Neural crest cell (in vitro differentiated cells): Measurements from ENCODE around the gene OR8K5. TPM values are rescaled to one million over a fixed set of nuclear protein-coding genes. Genes with fewer than 3 reads are reported as not detected.

Experiments used
- DNase-seq: peaks from one replicate; pipeline ENCODE4 v3.0.0; 2021; ENCODE audit warnings: low read depth, mixed read lengths, low spot score
- H3K27ac Mint-ChIP-seq: one replicate; pipeline ENCODE4 v1.8.0; 2021; ENCODE audit warnings: mild to moderate bottlenecking, mixed read lengths; ENCODE audit not compliant: unreplicated experiment
- H3K27me3 Mint-ChIP-seq: 2 replicates; pipeline ENCODE4 v1.8.0; 2021; ENCODE audit warnings: low read depth, mild to moderate bottlenecking, mixed read lengths
- H3K36me3 Mint-ChIP-seq: 2 replicates; pipeline ENCODE4 v1.8.0; 2021; ENCODE audit warnings: low read depth, mild to moderate bottlenecking, mixed read lengths
- H3K4me1 Mint-ChIP-seq: 2 replicates; pipeline ENCODE4 v1.8.0; 2021; ENCODE audit warnings: mixed read lengths
- H3K4me3 Mint-ChIP-seq: one replicate; pipeline ENCODE4 v1.8.0; 2021; ENCODE audit warnings: mild to moderate bottlenecking, mixed read lengths
- H3K9me3 Mint-ChIP-seq: 2 replicates; pipeline ENCODE4 v1.8.0; 2021; ENCODE audit warnings: mixed read lengths
- total RNA-seq: library from RNA; stranded (reverse); gene quantifications from 2 replicates; pipeline ENCODE4 v1.2.1, GENCODE V29; 2021
- TF ChIP-seq, protein P1 (sequence below): fragments of 200-600 bp; sonication (generic); conservative IDR thresholded peaks from 2 replicates; pipeline ENCODE4 v1.5.0; 2021; ENCODE audit warnings: antibody characterized with exemption, mild to moderate bottlenecking

OR8K5 gene
- total RNA-seq, 1 donor from 2014 or later = not detected

DNA sequence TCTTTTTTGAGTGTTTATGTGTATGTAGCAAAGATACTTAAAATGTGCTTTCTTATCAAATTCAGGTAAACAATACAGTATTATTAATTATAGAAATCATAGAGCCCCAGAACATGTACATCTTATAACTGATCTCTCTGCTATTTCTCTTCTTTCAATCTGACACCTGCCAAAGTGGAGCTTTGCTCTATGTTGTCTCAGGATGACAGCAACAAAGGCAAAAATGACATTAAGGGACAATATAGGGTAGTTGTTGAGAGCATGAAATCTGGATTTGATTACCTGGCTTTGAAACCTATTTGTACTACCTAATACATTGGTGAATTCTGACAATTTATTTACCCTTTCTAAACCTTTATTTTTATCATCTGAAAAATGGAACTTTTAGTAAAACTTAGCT, 23.3 kb upstream of the OR8K5 start:
- H3K36me3 Mint-ChIP-seq = peaks cover 3% of the 10 kb centered on the region
- H3K9me3 Mint-ChIP-seq = peaks cover 3% of the 10 kb centered on the region
- no peak overlapping the region for H3K4me3 Mint-ChIP-seq
- H3K27ac Mint-ChIP-seq = no peak overlapping the region
- DNase-seq = no peak
- TF ChIP-seq, protein P1, sequence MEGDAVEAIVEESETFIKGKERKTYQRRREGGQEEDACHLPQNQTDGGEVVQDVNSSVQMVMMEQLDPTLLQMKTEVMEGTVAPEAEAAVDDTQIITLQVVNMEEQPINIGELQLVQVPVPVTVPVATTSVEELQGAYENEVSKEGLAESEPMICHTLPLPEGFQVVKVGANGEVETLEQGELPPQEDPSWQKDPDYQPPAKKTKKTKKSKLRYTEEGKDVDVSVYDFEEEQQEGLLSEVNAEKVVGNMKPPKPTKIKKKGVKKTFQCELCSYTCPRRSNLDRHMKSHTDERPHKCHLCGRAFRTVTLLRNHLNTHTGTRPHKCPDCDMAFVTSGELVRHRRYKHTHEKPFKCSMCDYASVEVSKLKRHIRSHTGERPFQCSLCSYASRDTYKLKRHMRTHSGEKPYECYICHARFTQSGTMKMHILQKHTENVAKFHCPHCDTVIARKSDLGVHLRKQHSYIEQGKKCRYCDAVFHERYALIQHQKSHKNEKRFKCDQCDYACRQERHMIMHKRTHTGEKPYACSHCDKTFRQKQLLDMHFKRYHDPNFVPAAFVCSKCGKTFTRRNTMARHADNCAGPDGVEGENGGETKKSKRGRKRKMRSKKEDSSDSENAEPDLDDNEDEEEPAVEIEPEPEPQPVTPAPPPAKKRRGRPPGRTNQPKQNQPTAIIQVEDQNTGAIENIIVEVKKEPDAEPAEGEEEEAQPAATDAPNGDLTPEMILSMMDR = no peak
- no peaks in the 10 kb centered on the region for H3K27me3 Mint-ChIP-seq
- no peaks in the 10 kb centered on the region for H3K4me1 Mint-ChIP-seq

DNA sequence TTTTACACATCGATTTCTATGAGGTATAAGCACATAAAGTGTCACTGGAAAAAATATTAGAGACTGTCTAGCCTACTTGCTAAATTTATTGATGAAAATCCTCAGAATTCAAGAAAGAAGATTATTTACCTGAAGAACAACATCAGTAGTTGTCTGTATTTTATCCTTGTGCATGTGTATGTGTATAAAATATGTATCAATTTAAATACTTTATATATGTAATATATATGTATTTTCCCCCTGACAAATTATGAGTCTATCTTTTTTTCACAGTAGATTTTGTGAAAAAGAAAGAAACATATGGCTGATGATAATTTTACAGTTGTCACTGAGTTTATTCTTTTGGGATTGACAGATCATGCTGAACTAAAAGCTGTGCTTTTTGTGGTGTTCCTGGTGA, 16.2 kb upstream of the OR8K5 start, which contains the start of gene OR5J2:
Gene OR5J2, plus strand, starts transcription at position 301 of the 400 bp plus-strand sequence. Its CDS starts 0 bp downstream, at position 301.
- H3K9me3 Mint-ChIP-seq = peaks cover 3% of the 10 kb centered on the region
- TF ChIP-seq, protein P1 = no peak
- H3K36me3 Mint-ChIP-seq = peaks cover 3% of the 10 kb centered on the region
- H3K27me3 Mint-ChIP-seq = no peaks in the 10 kb centered on the region
- no peak within 1 kb of the TSS for H3K27ac Mint-ChIP-seq
- H3K4me3 Mint-ChIP-seq = no peak within 1 kb of the TSS
- peaks cover 8% of the 10 kb centered on the region for H3K4me1 Mint-ChIP-seq
- DNase-seq = no peak

DNA sequence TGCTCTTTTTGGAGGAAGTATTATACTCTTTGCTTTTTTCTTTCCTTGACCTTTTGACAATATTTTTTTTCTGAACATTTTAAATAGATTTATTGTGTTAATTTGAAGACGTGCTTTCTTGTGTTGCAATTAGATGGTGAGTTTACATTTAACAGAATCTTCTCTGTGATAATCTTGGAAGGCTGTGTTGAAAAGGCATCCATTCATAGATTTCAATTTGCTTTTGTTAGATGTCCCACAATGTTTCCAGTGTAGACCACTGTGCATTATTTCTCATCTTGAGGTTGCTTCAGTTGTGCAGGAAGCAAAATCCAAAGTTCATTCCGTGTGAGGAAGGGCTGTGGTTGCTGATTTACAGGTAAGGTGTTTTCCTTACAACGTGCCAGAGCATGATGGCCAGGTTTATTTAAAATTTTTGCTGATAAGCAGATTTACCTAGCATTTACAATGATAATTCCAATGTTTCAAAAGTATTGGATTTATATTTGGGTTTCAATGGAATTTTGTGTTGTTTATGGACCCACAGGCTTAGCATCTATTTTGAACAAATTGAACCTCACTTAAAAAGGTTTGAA, 12.2 kb upstream of the OR8K5 start:
- Mint-ChIP-seq H3K27me3 (no peaks in the 10 kb centered on the region), H3K4me1 (peaks cover 8% of the 10 kb centered on the region), H3K27ac (peak overlapping the region; percentile 73), H3K9me3 (no peaks in the 10 kb centered on the region), H3K36me3 (no peaks in the 10 kb centered on the region), H3K4me3 (no peak overlapping the region)
- TF ChIP-seq, protein P1 = no peak
- no peak for DNase-seq

DNA sequence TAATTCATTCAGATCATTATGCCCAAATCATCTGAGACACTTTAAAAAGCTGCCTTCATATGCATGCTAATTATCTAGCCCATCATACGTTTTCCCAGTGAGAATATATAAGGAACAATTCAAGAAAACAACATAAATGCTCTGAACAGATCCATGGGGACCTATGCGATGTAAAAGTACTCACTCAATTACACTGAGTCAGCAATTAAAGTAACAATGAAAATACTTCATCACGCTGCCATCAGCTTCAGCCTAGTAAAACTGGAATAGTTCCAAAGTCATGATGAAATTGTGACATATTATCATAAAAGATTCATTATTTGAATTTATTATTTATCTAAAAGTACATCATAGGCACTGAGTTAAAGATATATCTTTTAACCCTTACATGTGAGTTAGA, 3.7 kb upstream of the OR8K5 start:
- no peaks in the 10 kb centered on the region for H3K36me3 Mint-ChIP-seq
- no peak overlapping the region for H3K4me3 Mint-ChIP-seq
- no peaks in the 10 kb centered on the region for H3K4me1 Mint-ChIP-seq
- no peaks in the 10 kb centered on the region for H3K27me3 Mint-ChIP-seq
- TF ChIP-seq, protein P1 = no peak
- DNase-seq = no peak
- no peaks in the 10 kb centered on the region for H3K9me3 Mint-ChIP-seq
- no peak overlapping the region for H3K27ac Mint-ChIP-seq

DNA sequence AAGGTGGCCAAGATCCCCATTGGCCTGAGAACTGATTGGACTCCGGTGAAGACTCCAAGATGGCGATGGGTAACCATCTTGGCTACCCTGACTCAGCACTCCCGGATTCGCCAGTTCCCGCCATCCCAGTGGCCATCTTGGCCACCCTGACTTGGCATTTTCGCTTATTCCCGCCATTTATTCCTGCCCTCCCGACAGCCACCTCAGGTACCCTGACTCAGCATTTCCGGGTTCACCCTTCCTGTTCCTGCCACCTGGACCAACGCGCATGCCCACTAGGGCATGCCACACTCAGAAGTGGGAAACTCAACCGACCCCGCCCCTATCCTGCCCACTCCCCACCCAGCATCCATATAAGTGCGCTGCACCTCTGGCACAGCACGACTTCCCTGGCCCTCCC, 7.8 kb downstream of the OR8K5 start:
- no peaks in the 10 kb centered on the region for H3K4me1 Mint-ChIP-seq
- H3K36me3 Mint-ChIP-seq = no peaks in the 10 kb centered on the region
- no peaks in the 10 kb centered on the region for H3K27me3 Mint-ChIP-seq
- H3K9me3 Mint-ChIP-seq = peaks cover 20% of the 10 kb centered on the region
- no peak for DNase-seq
- no peak overlapping the region for H3K4me3 Mint-ChIP-seq
- TF ChIP-seq, protein P1 = no peak
- no peak overlapping the region for H3K27ac Mint-ChIP-seq
